Neuron (in vitro differentiated cells): Measurements from ENCODE around the gene SH3GL3.

ENCODE experiments used
- H2AFZ ChIP-seq: one replicate; pipeline ENCODE4 v1.6.1; 2013; ENCODE audit warnings: low read depth, mild to moderate bottlenecking, inconsistent platforms, low read length, moderate library complexity
- H3K27me3 ChIP-seq: one replicate; pipeline ENCODE4 v1.6.1; 2013; ENCODE audit warnings: low read length; ENCODE audit not compliant: insufficient read depth
- H3K36me3 ChIP-seq: one replicate; pipeline ENCODE4 v1.6.1; 2013; ENCODE audit warnings: low read length; ENCODE audit not compliant: insufficient read depth
- H3K4me1 ChIP-seq: one replicate; pipeline ENCODE4 v1.6.1; 2013; ENCODE audit warnings: low read length; ENCODE audit not compliant: insufficient read depth
- H3K4me3 ChIP-seq: 2 replicates; pipeline ENCODE4 v1.5.1; 2013; ENCODE audit warnings: mild to moderate bottlenecking, low read length, moderate library complexity
- H3K9me3 ChIP-seq: one replicate; pipeline ENCODE4 v1.6.1; 2013; ENCODE audit warnings: low read length

SH3GL3 gene

GRCh38 chr15:83658430-83659416 is 211.6 kb downstream of the SH3GL3 start:
- Histone ChIP-seq H3K4me3 (no peak overlapping the region), H3K9me3 (no peaks in the 10 kb centered on the region), H3K27me3 (peaks cover 31% of the 10 kb centered on the region), H2AFZ (no peak overlapping the region), H3K4me1 (no peaks in the 10 kb centered on the region), H3K36me3 (no peaks in the 10 kb centered on the region)

DNA sequence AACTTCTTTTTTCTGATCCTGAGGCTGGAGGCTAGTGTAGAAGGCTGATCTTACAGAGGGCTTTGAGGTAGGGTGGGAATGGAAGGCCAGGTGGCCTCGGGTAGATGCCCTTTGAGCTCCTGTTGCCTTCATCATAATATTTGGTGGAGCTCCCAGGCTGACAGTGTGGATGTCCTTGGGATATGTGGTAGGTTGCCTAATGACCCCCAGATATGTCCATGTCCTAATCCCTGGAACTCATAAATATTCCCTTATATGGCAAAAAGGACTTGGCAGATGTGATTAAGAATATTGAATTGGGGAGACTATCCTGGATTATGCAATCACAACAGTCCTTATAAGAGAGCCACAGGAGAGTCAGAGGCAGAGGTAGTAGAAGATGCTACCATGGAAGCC is 212.3 kb downstream of the SH3GL3 start:
- no peaks in the 10 kb centered on the region for H3K36me3 ChIP-seq
- H2AFZ ChIP-seq = no peak overlapping the region
- no peaks in the 10 kb centered on the region for H3K4me1 ChIP-seq
- H3K4me3 ChIP-seq = no peak overlapping the region
- H3K27me3 ChIP-seq = peaks cover 26% of the 10 kb centered on the region
- H3K9me3 ChIP-seq = no peaks in the 10 kb centered on the region

DNA sequence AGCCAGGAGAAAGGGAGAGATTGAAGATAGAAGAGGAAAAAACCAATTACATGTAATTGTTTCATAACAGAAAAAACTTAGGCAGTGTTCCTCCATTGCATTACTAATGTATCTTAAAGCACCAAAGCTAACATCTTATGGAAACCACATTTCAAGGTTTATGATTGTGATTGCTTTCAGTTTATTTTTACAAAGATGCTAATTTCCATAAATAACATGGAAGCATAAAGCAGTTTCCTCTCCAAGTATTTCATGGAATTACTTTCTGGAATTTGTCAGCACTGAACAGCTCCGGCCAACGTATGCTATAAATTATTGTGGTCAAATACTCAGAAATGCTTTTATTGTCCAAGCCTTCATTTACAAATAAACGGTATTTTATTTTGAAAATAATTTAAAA is 218.3 kb downstream of the SH3GL3 start:
- no peaks in the 10 kb centered on the region for H3K9me3 ChIP-seq
- no peak overlapping the region for H2AFZ ChIP-seq
- H3K4me3 ChIP-seq = no peak overlapping the region
- H3K36me3 ChIP-seq = no peaks in the 10 kb centered on the region
- H3K27me3 ChIP-seq = no peaks in the 10 kb centered on the region
- H3K4me1 ChIP-seq = no peaks in the 10 kb centered on the region
